Neural progenitor cell (in vitro differentiated cells): ENCODE results near the gene CCDC28B. TPM values are rescaled to one million over a fixed set of nuclear protein-coding genes. Genes with fewer than 3 reads are reported as not detected.

Source experiments
- DNase-seq: peaks from one replicate; pipeline ENCODE4 v3.0.0-alpha.2; 2016; ENCODE audit warnings: low spot score
- H2AFZ ChIP-seq: fragments of 200-600 bp; sonication (generic); replicated peaks from 2 replicates; pipeline ENCODE4 v1.6.1; 2016; ENCODE audit warnings: antibody characterized with exemption
- H3F3A ChIP-seq: fragments of 200-600 bp; sonication (generic); 2 replicates; pipeline ENCODE4 v1.6.1; 2016; ENCODE audit warnings: antibody characterized with exemption, low read depth
- H3K27ac ChIP-seq: fragments of 200-600 bp; sonication (generic); 2 replicates; pipeline ENCODE4 v1.5.1; 2016; ENCODE audit warnings: mild to moderate bottlenecking
- H3K27me3 ChIP-seq: fragments of 200-600 bp; sonication (generic); 2 replicates; pipeline ENCODE4 v1.6.1; 2016; ENCODE audit warnings: mild to moderate bottlenecking, moderate library complexity
- H3K36me3 ChIP-seq: fragments of 200-600 bp; sonication (generic); 2 replicates; pipeline ENCODE4 v1.5.1; 2016
- H3K4me1 ChIP-seq: fragments of 200-600 bp; sonication (generic); 2 replicates; pipeline ENCODE4 v1.6.1; 2016; ENCODE audit warnings: mixed run types
- H3K4me2 ChIP-seq: fragments of 200-600 bp; sonication (generic); 2 replicates; pipeline ENCODE4 v1.6.1; 2016
- H3K4me3 ChIP-seq: fragments of 200-600 bp; sonication (generic); 2 replicates; pipeline ENCODE4 v1.5.1; 2016
- H3K79me2 ChIP-seq: fragments of 200-600 bp; sonication (generic); 2 replicates; pipeline ENCODE4 v1.6.1; 2016; ENCODE audit warnings: low read depth
- H3K9ac ChIP-seq: fragments of 200-600 bp; sonication (generic); 2 replicates; pipeline ENCODE4 v1.6.1; 2016
- H3K9me3 ChIP-seq: fragments of 200-600 bp; sonication (generic); 2 replicates; pipeline ENCODE4 v1.5.1; 2016; ENCODE audit warnings: low read depth
- H4K20me1 ChIP-seq: fragments of 200-600 bp; sonication (generic); 2 replicates; pipeline ENCODE4 v1.6.1; 2016; ENCODE audit warnings: low read depth
- H3K27ac Mint-ChIP-seq: 3 replicates; pipeline ENCODE4 v1.8.0; 2021; ENCODE audit warnings: mixed read lengths
- H3K27me3 Mint-ChIP-seq: 2 replicates; pipeline ENCODE4 v1.8.0; 2022; ENCODE audit warnings: low read depth, mild to moderate bottlenecking, inconsistent platforms, moderate library complexity, mixed read lengths; ENCODE audit not compliant: insufficient read depth
- H3K36me3 Mint-ChIP-seq: 3 replicates; pipeline ENCODE4 v1.8.0; 2021; ENCODE audit warnings: mixed read lengths
- H3K4me1 Mint-ChIP-seq: 3 replicates; pipeline ENCODE4 v1.8.0; 2021; ENCODE audit warnings: mixed read lengths
- H3K4me3 Mint-ChIP-seq: 3 replicates; pipeline ENCODE4 v1.8.0; 2021; ENCODE audit warnings: mild to moderate bottlenecking, moderate library complexity, mixed read lengths
- H3K9me3 Mint-ChIP-seq: 3 replicates; pipeline ENCODE4 v1.8.0; 2020; ENCODE audit warnings: mixed read lengths
- CTCF ChIP-seq: fragments of 200-600 bp; sonication (generic); IDR thresholded peaks from 2 replicates; pipeline ENCODE4 v1.5.1; 2017; ENCODE audit warnings: antibody characterized with exemption, mild to moderate bottlenecking
- EZH2 ChIP-seq: fragments of 200-600 bp; sonication (generic); IDR thresholded peaks from 2 replicates; pipeline ENCODE4 v1.6.1; 2017; ENCODE audit warnings: antibody characterized with exemption, mild to moderate bottlenecking, moderate library complexity
- EZH2phosphoT487 ChIP-seq: fragments of 200-600 bp; sonication (generic); IDR thresholded peaks from 2 replicates; pipeline ENCODE4 v1.6.1; 2017; ENCODE audit warnings: antibody characterized with exemption
- total RNA-seq: library from RNA; depleted of rRNA; stranded (reverse); fragments of >200 nt; gene quantifications from 2 replicates; pipeline ENCODE4 v1.2.3, GENCODE V29; 2015; ENCODE audit warnings: low replicate concordance

Gene CCDC28B
- total RNA-seq, 1 donor from 2014 or later = 6.5 TPM

GRCh38 chr1:32234792-32235191 lies 34.4 kb downstream of the CCDC28B start:
- TF ChIP-seq EZH2 = no peak
- Mint-ChIP-seq H3K27ac (no peak overlapping the region), H3K36me3 (peaks cover 5% of the 10 kb centered on the region), H3K4me1 (peaks cover 14% of the 10 kb centered on the region), H3K9me3 (no peaks in the 10 kb centered on the region), H3K4me3 (no peak overlapping the region), H3K27me3 (peaks cover 3% of the 10 kb centered on the region)
- H3K27me3 ChIP-seq = no peaks in the 10 kb centered on the region
- no peak overlapping the region for H3K4me3 ChIP-seq
- H2AFZ ChIP-seq = no peak overlapping the region
- peaks cover 3% of the 10 kb centered on the region for H4K20me1 ChIP-seq
- no peaks in the 10 kb centered on the region for H3K9me3 ChIP-seq
- H3F3A ChIP-seq = peaks cover 20% of the 10 kb centered on the region
- peaks cover 27% of the 10 kb centered on the region for H3K79me2 ChIP-seq
- H3K4me1 ChIP-seq = peaks cover 14% of the 10 kb centered on the region
- H3K27ac ChIP-seq = no peak overlapping the region
- H3K9ac ChIP-seq = no peak overlapping the region
- H3K4me2 ChIP-seq = no peak overlapping the region
- peaks cover under 1% of the 10 kb centered on the region for H3K36me3 ChIP-seq
- DNase-seq = no peak

GRCh38 chr1:32239337-32239736 lies 38.9 kb downstream of the CCDC28B start:
- peak overlapping the region; percentile 65 for H3K4me3 ChIP-seq
- DNase-seq = peak; percentile 49
- Mint-ChIP-seq H3K36me3 (peaks cover 3% of the 10 kb centered on the region), H3K4me1 (peaks cover 24% of the 10 kb centered on the region), H3K4me3 (peak overlapping the region; percentile 91), H3K27me3 (peaks cover 7% of the 10 kb centered on the region), H3K27ac (no peak overlapping the region), H3K9me3 (no peaks in the 10 kb centered on the region)
- TF ChIP-seq EZH2phosphoT487 = no peak
- TF ChIP-seq EZH2 = no peak
- TF ChIP-seq CTCF = no peak
- no peaks in the 10 kb centered on the region for H3K27me3 ChIP-seq
- peak overlapping the region; percentile 66 for H2AFZ ChIP-seq
- H3K9ac ChIP-seq = no peak overlapping the region
- H3K27ac ChIP-seq = no peak overlapping the region
- peaks cover 36% of the 10 kb centered on the region for H3K79me2 ChIP-seq
- no peaks in the 10 kb centered on the region for H3K36me3 ChIP-seq
- H3K9me3 ChIP-seq = no peaks in the 10 kb centered on the region
- peaks cover 28% of the 10 kb centered on the region for H3K4me1 ChIP-seq
- peaks cover 41% of the 10 kb centered on the region for H3F3A ChIP-seq
- H3K4me2 ChIP-seq = peak overlapping the region; percentile 97
- H4K20me1 ChIP-seq = peaks cover 3% of the 10 kb centered on the region

DNA sequence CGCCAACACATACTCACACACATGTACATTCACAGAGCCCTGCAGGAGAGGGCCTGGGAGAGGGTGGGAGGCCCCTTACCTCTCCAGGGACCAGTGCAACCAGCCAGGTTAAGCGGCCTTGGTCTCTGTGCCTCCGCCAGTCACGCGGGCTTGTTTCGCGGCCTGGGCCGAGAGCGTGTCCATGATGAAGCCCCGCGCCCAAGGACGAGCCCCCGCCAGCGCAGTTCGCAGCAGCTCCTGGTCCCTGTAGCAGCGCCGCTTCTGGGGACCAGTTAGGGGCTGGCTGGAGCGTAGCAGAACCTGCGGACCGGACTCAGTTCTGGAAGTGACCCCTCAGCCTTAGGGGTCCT lies 39.4 kb downstream of the CCDC28B start:
- Histone ChIP-seq H4K20me1 (peaks cover 3% of the 10 kb centered on the region), H3K79me2 (peaks cover 36% of the 10 kb centered on the region), H3K9ac (no peak overlapping the region), H2AFZ (peak overlapping the region; percentile 66), H3K4me3 (peak overlapping the region; percentile 65), H3K9me3 (no peaks in the 10 kb centered on the region), H3K4me2 (peak overlapping the region; percentile 97), H3K27me3 (no peaks in the 10 kb centered on the region), H3F3A (peaks cover 41% of the 10 kb centered on the region), H3K36me3 (no peaks in the 10 kb centered on the region), H3K27ac (peak overlapping the region; percentile 68), H3K4me1 (peaks cover 28% of the 10 kb centered on the region)
- Mint-ChIP-seq H3K9me3 (no peaks in the 10 kb centered on the region), H3K27ac (no peak overlapping the region), H3K27me3 (peaks cover 7% of the 10 kb centered on the region), H3K36me3 (peaks cover 3% of the 10 kb centered on the region), H3K4me3 (peak overlapping the region; percentile 91), H3K4me1 (peaks cover 24% of the 10 kb centered on the region)
- TF ChIP-seq CTCF = no peak
- no peak for DNase-seq

- peak; percentile 99 for DNase-seq
- H3K4me1 Mint-ChIP-seq = peaks cover 24% of the 10 kb centered on the region
- peak; percentile 25 for TF ChIP-seq CTCF
- TF ChIP-seq EZH2phosphoT487 = no peak
- H3F3A ChIP-seq = peaks cover 41% of the 10 kb centered on the region
- peak overlapping the region; percentile 65 for H3K4me3 ChIP-seq
- H3K4me3 Mint-ChIP-seq = peak overlapping the region; percentile 91
- peak overlapping the region; percentile 97 for H3K4me2 ChIP-seq
- peaks cover 36% of the 10 kb centered on the region for H3K79me2 ChIP-seq
- peak overlapping the region; percentile 68 for H3K27ac ChIP-seq
- H3K9me3 Mint-ChIP-seq = no peaks in the 10 kb centered on the region
- H4K20me1 ChIP-seq = peaks cover 3% of the 10 kb centered on the region
- H3K9ac ChIP-seq = no peak overlapping the region
- peaks cover 7% of the 10 kb centered on the region for H3K27me3 Mint-ChIP-seq
- no peaks in the 10 kb centered on the region for H3K9me3 ChIP-seq
- H3K27ac Mint-ChIP-seq = no peak overlapping the region
- H3K36me3 ChIP-seq = no peaks in the 10 kb centered on the region
- H3K27me3 ChIP-seq = no peaks in the 10 kb centered on the region
- H3K36me3 Mint-ChIP-seq = peaks cover 3% of the 10 kb centered on the region
- peak overlapping the region; percentile 66 for H2AFZ ChIP-seq
- peaks cover 28% of the 10 kb centered on the region for H3K4me1 ChIP-seq
Measured at GRCh38 chr1:32240140-32240951, 40.0 kb downstream of the CCDC28B start.
